ENCODE results near the gene CIDEA.

GRCh38 chr18:12239431-12239830 is 14.7 kb upstream of the CIDEA start:
- TF ChIP-seq POLR2A (IDR thresholded peaks at IDR 0.05): no peak
- no peak for TF ChIP-seq CTCF (IDR thresholded peaks at IDR 0.05)

Data from esophagus squamous epithelium (tissue), 4 donors.